ENCODE measurements around the gene MAP3K15.

GRCh38 chrX:19457662-19458061 is 57.6 kb downstream of the MAP3K15 start:
- TF ChIP-seq CTCF (conservative IDR thresholded peaks at IDR 0.05; ENCODE audit: low read depth, low read length) (no peak), EZH2 (IDR thresholded peaks at IDR 0.05; ENCODE audit: borderline replicate concordance, low read depth, low read length, poor library complexity, severe bottlenecking) (no peak)
